ENCODE data around the gene OR4F15. TPM values are rescaled to one million over a fixed set of nuclear protein-coding genes. Genes with fewer than 3 reads are reported as not detected.
"Not testable (repeated sequence)": the region's sequence is repeated elsewhere in the genome, so short reads cannot be mapped to it uniquely, and the experiment has no call there.

OR4F15 gene
- total RNA-seq, 2 donors from 2014 or later = not detected

- H3K36me3 ChIP-seq = no peaks in the 10 kb centered on the region
- H3K27me3 ChIP-seq = no peaks in the 10 kb centered on the region
- no peak overlapping the region for H3K4me3 ChIP-seq
- no peak overlapping the region for H3K27ac ChIP-seq
- no peak for DNase-seq (ENCODE audit: low spot score)
- no peaks in the 10 kb centered on the region for H3K4me1 ChIP-seq
- H3K9me3 ChIP-seq = no peaks in the 10 kb centered on the region
- TF ChIP-seq CTCF (IDR thresholded peaks at IDR 0.05) = no peak
Measured at GRCh38 chr15:101775136-101775535, 36.9 kb upstream of the OR4F15 start.

- H3K27ac ChIP-seq; H3K27me3 ChIP-seq; H3K9me3 ChIP-seq; H3K36me3 ChIP-seq; DNase-seq (ENCODE audit: low spot score); H3K4me1 ChIP-seq; H3K4me3 ChIP-seq: not testable (repeated sequence)
Measured at GRCh38 chr15:101778576-101778975, 33.4 kb upstream of the OR4F15 start.

GRCh38 chr15:101780225-101780624, 31.8 kb upstream of the OR4F15 start:
- not testable (repeated sequence) for H3K27me3 ChIP-seq; H3K4me1 ChIP-seq; H3K36me3 ChIP-seq; H3K27ac ChIP-seq; DNase-seq (ENCODE audit: low spot score); H3K4me3 ChIP-seq; H3K9me3 ChIP-seq

- no peak for DNase-seq (ENCODE audit: low spot score)
- Histone ChIP-seq H3K27me3 (no peaks in the 10 kb centered on the region), H3K4me3 (no peak overlapping the region), H3K27ac (no peak overlapping the region), H3K36me3 (no peaks in the 10 kb centered on the region), H3K9me3 (no peaks in the 10 kb centered on the region), H3K4me1 (no peaks in the 10 kb centered on the region)
- TF ChIP-seq CTCF (IDR thresholded peaks at IDR 0.05) = no peak
Measured at GRCh38 chr15:101781928-101782327, 30.1 kb upstream of the OR4F15 start.

GRCh38 chr15:101784644-101785043, 27.4 kb upstream of the OR4F15 start:
- Histone ChIP-seq H3K4me1 (no peaks in the 10 kb centered on the region), H3K4me3 (no peak overlapping the region), H3K9me3 (no peaks in the 10 kb centered on the region), H3K36me3 (no peaks in the 10 kb centered on the region), H3K27me3 (no peaks in the 10 kb centered on the region), H3K27ac (no peak overlapping the region)
- no peak for TF ChIP-seq CTCF (IDR thresholded peaks at IDR 0.05)
- no peak for DNase-seq (ENCODE audit: low spot score)

- not testable (repeated sequence) for DNase-seq (ENCODE audit: low spot score); H3K9me3 ChIP-seq; H3K36me3 ChIP-seq; H3K4me1 ChIP-seq; H3K27ac ChIP-seq; H3K27me3 ChIP-seq; H3K4me3 ChIP-seq
Measured at GRCh38 chr15:101786422-101786821, 25.6 kb upstream of the OR4F15 start.

GRCh38 chr15:101788001-101788400, 24.0 kb upstream of the OR4F15 start:
- H3K27me3 ChIP-seq; H3K27ac ChIP-seq; DNase-seq (ENCODE audit: low spot score); H3K36me3 ChIP-seq; H3K4me3 ChIP-seq; H3K9me3 ChIP-seq; H3K4me1 ChIP-seq: not testable (repeated sequence)

GRCh38 chr15:101788503-101789269, 23.3 kb upstream of the OR4F15 start:
- H3K36me3 ChIP-seq; H3K4me3 ChIP-seq; H3K4me1 ChIP-seq; H3K27ac ChIP-seq; DNase-seq (ENCODE audit: low spot score); H3K9me3 ChIP-seq; H3K27me3 ChIP-seq: not testable (repeated sequence)

- not testable (repeated sequence) for H3K4me3 ChIP-seq; H3K27ac ChIP-seq; H3K36me3 ChIP-seq; H3K9me3 ChIP-seq; H3K27me3 ChIP-seq; H3K4me1 ChIP-seq; DNase-seq (ENCODE audit: low spot score)
Measured at GRCh38 chr15:101790748-101791147, 21.3 kb upstream of the OR4F15 start.

GRCh38 chr15:101793981-101794380, 18.0 kb upstream of the OR4F15 start:
- not testable (repeated sequence) for H3K4me1 ChIP-seq; DNase-seq (ENCODE audit: low spot score); H3K36me3 ChIP-seq; H3K27me3 ChIP-seq; H3K27ac ChIP-seq; H3K4me3 ChIP-seq; H3K9me3 ChIP-seq

Measured in right atrium auricular region (tissue), 2 donors.